GM18505 (cell line): Measurements from ENCODE around the gene BUD13.
"Not testable (repeated sequence)": the region's sequence is repeated elsewhere in the genome, so short reads cannot be mapped to it uniquely, and the experiment has no call there.

Experiments used
- ATAC-seq: cut with Tn5 transposase; IDR thresholded peaks from one replicate; pipeline ENCODE4 v1.9.1; 2021; ENCODE audit not compliant: unreplicated experiment
- POLR2A ChIP-seq: IDR thresholded peaks from 4 replicates; pipeline ENCODE4 v1.6.1; 2011; ENCODE audit warnings: borderline replicate concordance; ENCODE audit not compliant: insufficient read depth, insufficient read length; ENCODE audit errors: extremely low read depth

The BUD13 gene

DNA sequence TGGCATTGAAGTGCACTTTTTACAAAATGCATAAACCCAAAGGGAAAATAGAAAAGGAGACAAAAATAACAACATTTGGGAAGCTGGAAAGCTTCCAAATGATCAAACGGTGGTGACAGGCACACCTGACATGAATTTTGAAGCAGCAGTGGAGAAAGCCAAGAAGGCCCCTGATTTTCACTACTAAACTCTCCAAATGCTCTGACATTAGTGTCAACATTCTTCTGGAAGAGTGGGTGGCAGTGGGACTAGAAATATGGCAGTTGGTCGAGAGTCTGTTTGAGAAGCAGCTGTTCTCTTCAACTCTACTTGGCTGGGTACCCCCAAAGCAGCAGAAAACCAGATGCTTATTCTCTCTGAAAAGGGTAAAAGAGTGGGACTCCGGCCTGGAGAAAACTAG lies 31.2 kb upstream of the BUD13 start:
- TF ChIP-seq POLR2A, result no peak
- ATAC-seq, result no peak

DNA sequence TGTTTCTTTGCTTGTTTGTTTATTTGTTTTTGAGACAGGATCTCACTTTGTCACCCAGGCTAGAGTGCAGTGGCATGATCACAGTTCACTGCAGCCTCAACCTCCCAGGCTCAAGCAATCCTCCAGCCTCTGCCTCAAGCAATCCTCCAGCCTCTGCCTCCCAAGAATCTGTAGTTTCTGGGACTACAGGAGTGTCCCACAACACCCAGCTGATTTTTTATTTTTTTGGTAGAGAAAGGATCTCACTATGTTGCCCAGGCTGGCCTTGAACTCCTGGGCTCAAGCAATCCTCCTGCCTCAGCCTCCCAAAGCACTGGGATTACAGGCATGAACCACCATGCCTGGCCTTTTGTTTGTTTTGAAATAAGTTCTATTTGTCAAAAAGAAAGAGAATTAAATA lies 28.9 kb upstream of the BUD13 start:
- ATAC-seq, result not testable (repeated sequence)

DNA sequence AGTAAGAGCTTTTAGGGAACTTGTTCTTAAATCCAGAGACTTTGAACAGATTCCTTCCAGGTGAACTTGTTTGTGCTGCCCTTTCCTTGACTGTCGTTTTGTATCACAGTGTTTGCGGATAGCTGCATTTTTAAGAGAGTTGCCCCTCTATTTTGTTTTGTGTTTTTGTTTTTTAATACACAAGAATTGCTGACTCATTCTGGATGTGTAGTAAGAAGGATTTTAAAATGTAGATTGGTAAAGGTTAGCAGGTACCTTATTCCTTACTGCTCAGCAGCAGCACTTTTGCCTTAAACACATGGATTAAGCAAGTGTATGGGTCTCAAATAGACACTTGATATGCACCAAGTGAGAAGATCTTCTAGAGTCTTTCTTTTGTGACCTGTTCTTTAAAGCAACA lies 27.8 kb upstream of the BUD13 start:
- ATAC-seq, result no peak
- TF ChIP-seq POLR2A, result no peak

DNA sequence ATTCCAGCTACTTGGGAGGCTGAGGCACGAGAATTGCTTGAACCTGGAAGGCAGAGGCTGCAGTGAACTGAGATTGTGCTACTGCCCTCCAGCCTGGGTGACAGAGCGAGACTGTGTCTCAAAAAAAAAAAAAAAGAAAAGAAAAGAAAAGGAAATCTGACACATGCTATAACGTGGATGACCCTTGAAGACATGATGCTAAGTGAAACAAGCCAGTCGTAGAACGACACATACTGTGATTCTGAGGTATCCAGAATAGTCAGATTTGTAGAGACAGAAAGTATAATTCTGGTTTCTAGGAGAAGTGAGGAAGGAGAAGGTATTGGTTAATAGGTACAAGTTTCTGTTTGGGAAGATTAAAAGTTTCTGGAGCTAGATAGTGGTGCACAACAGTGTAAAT lies 25.6 kb upstream of the BUD13 start:
- no peak for TF ChIP-seq POLR2A
- no peak for ATAC-seq

DNA sequence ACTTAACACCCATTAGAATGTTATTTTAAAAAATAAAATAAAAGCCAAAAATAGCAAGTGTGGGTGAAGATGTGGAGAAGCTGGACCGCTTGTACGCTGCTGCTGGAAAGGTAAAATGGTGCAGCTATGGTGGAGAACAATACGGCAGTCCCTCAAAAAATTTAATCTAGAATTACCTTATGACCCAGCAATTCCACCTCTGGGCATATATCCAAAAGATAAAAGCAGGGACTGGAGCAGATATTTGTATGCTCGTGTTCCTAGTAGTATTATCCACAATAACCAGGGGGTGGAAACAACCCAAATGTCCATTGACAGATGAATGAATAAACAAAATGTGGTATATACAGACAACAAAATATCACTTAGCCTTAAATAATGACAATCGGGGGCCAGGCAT lies 25.0 kb upstream of the BUD13 start:
- no peak for ATAC-seq
- no peak for TF ChIP-seq POLR2A

DNA sequence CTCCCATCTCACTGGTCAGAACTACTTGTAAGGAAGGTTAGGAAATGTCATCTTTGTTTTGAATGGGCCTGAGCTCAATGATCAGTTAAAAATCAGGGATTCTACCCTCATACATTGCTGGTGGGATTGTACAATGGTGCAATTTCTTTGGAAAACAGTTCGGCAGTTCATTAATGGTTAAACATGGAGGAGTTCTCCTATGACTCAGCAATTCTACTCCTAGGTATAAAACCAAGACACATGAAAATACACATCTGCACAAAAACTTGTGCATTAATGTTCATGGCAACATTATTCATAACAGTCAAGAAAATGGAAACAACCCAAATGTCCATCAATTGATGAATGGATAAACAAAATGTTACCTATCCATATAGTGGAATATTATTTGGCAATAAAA lies 23.8 kb upstream of the BUD13 start:
- no peak for ATAC-seq
- TF ChIP-seq POLR2A, result no peak

DNA sequence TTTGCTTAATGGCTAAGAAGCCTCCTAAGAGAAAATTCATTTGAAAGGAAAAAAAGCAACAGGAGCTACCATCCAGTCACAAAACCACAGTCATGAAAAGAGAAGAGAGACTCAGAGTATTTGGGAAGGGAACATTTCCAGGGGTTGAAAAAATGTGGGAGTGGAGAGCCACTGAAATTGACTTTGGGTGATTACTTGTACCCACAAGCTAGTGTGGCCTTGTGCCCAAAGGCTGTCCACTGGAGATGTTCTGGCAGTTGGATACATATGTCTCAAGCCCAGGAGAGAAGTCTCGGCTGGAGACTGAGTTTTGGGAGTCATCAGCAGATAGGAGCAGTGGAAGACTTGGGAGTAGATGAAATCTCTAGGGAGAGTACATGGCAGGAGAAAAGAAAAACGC lies 22.1 kb upstream of the BUD13 start:
- no peak for TF ChIP-seq POLR2A
- no peak for ATAC-seq

DNA sequence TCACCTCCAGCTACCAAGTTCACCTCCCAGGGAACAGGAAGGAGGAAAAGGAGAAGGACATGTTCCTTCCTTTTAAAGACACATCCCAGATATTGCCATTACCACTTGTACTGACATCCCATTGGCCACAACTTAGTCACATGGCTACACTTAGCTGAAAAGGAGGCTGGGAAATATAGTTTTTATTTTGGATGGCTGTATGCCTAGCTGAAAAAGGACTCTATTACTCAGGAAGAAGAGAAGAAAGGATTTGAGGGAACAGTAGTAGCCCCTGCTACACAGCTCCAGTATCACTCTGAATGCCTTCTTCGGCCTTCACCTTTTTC lies 20.9 kb upstream of the BUD13 start:
- no peak for TF ChIP-seq POLR2A
- ATAC-seq, result no peak

DNA sequence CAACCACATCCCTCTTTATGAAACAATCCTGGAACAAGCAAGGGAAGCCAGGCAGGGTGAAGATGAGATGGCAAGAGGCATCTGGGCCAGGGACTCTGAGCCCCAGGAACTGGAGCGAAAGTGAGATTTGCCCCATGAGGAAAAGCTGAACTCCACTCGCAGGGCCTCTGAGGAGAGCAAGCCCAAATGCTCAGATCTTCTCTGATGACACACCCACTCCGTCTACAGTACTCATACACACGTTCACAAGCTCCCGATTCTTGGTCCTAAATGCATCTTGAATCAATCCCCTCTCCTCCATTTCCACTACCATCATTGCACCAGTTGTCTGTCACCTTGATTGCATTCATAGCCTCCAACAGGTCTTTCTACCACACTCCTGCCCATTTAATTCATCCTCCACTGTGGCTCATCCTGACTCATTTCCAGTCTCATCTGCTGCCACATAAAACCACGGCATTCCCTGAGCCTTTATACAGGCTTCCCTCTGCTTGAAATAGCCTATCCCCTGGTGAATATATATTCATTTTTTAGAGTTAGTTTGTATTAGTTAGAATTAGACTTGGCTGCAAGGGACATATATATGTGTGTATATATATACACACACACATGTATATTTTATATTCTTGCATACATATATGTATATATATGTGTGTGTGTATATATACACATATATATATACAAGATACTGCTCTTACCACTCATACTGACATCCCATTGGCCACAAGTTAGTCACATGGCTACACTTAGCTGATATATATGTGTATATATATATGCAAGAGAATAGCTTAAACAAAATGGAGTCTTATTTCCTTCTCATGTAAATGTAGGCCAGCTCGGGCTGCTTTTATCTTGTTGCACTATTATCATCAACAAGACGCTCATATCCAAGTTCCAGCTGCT lies 20.3 kb upstream of the BUD13 start:
- no peak for TF ChIP-seq POLR2A
- ATAC-seq, result no peak

DNA sequence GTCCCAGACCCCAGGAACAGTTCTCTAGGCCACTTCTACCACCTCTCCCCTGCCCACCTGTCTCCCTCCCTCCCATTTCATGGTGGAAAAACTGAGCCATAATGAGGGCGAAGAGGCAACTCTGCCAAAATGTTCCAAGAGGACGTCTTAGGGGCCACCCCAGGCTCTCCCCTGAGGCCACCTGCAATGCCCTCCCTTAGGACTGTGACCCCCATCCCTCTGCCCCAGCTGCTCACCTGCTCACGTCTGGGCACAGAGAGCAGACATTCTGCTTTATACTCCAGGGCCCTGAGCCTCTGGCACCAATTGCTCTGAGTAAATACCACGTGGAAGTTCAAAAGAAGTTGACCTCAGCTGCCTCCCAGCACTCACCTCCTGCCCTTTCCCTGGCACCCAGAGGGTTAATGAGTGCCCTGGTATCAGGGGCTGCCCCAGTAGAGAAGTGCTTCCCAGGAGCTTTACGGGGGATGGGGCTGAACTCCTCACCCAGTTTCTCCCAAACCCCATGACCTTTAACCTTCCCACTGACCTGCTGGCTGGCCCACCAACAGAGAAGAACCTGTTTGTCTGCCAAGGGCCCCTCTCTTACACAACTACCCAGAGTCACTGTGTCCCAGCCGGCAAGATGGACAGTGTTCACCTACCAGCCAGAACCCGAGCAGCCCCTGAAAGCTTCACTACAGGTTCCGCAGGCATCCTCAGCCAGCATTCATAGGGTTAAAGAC lies 19.5 kb upstream of the BUD13 start:
- ATAC-seq, result no peak
- TF ChIP-seq POLR2A, result no peak

DNA sequence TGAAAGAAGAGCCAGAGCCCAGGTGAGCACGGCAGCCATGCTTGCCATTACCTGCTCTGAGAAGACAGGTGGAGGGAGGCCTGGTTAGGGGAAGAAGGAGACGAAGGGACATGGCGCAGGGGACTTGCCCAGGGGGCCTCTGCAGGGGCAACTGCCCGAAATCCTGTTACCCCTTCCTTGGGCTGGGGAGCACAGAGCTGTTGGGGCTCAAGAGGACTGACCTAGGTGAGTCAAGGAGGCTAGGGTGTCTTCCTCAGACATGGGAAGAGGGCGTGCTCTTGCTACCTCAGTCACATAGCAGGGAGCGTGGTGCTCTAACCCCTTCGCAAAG lies 19.0 kb upstream of the BUD13 start, which contains the start of gene APOA5:
Gene APOA5, minus strand, starts transcription at position 67 of the 331 bp plus-strand sequence. Its CDS starts 19 bp downstream, at position 48.
- ATAC-seq, result no peak
- no peak for TF ChIP-seq POLR2A

DNA sequence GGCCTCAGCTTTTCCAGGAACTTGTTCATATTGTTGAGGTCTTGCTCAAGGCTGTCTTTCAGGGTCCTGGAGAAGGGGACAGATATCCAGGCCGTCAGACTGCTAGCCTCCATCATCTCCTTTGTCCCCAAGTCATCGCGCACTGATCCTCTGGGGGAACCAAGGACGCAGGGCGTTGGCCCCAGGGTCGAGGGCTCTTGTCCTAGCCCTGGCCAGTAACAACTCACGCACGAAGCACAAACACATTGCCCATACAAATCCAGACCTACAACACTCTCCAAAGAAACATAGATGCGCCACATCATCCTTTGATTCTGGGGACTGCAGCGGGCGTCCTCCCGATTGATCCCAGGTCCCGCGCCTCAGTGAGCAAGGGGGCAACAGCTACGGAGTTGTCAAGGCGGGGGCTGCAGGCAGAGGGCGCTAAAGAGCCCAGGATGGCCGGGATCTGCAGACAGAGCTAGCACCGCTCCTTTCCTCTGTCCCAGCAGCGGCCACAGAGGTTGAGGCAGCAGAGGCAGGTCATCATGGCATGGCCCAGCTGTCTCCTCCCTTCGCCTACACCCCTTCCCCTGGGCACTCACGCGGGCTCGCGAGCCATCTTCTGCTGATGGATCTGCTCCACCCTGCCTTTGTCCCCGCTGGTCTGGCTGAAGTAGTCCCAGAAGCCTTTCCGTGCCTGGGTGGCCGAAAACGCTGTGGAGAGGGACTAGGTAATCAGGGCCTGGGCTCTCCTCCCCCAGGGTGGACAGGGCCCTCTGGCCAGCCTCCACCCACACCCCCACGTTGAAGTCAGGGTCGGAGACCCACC lies 18.4 kb upstream of the BUD13 start:
- no peak for TF ChIP-seq POLR2A
- ATAC-seq, result no peak

DNA sequence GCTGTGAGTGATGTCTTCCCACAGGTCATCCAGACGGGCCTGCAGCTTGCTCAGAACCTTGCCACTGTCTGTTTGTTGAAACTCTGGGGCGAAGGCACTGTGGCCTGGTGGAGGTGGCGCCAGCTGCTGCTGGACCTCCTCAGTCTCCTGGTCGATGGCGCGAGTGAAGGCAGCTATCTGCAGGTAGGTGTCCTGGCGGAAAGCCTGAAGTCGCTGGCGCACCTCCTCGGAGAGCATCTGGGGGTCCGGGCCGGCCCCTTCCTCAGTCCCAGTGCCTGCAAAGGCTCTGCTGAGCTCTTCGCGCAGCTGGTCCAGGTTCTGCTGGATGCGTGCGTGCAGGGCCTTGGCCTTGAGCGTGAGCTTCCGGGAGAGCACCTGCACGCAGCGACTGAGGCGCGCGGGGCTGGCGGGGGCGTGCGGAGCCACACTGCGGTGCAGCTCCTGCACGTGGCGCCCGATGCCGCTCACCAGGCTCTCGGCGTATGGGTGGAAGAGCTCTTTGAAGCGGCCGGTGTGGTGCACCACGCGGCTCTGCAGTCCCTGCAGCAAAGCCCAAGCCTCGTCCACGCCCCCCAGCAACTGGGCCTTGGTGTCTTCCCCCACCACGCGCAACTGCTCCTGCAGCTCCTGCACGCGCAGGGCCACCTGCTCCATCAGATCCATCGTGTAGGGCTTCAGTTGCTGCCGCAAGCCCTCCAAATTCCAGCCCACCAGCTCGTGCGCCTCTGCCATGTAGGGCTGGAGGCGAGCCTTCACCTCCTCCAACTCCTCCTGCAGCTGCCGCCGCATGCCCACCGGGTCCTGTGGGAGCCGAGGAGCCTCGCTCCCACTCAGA lies 17.6 kb upstream of the BUD13 start:
- no peak for ATAC-seq
- no peak for TF ChIP-seq POLR2A
